MM.1S (cell line): ENCODE data around the gene SDR42E2.
A peak's percentile ranks its signal among the peaks of the same experiment; 100 is the strongest.
"Not testable (repeated sequence)": the region's sequence is repeated elsewhere in the genome, so short reads cannot be mapped to it uniquely, and the experiment has no call there.

Experiments used
- DNase-seq: peaks from one replicate; pipeline ENCODE4 v3.0.0-alpha.2; 2015
- H2AFZ ChIP-seq: fragments of 300-600 bp; sonication (generic); 2 replicates; pipeline ENCODE4 v1.6.0; 2016; ENCODE audit warnings: antibody characterized with exemption, low read length
- H3F3A ChIP-seq: fragments of 300-600 bp; sonication (generic); 2 replicates; pipeline ENCODE4 v1.6.1; 2016; ENCODE audit warnings: mild to moderate bottlenecking, antibody characterized with exemption, low read length, moderate library complexity, mixed read lengths; ENCODE audit not compliant: insufficient read depth
- H3K27ac ChIP-seq: fragments of 300-600 bp; sonication (generic); 2 replicates; pipeline ENCODE4 v1.5.1; 2016; ENCODE audit warnings: mild to moderate bottlenecking, low read length
- H3K27me3 ChIP-seq: fragments of 300-600 bp; sonication (generic); replicated peaks from 2 replicates; pipeline ENCODE4 v1.6.0; 2016; ENCODE audit warnings: low read length; ENCODE audit not compliant: insufficient read depth
- H3K36me3 ChIP-seq: fragments of 300-600 bp; sonication (generic); replicated peaks from 2 replicates; pipeline ENCODE4 v1.6.1; 2016; ENCODE audit warnings: mild to moderate bottlenecking, low read length, mixed read lengths; ENCODE audit not compliant: insufficient read depth
- H3K4me1 ChIP-seq: fragments of 300-600 bp; sonication (generic); 2 replicates; pipeline ENCODE4 v1.6.1; 2016; ENCODE audit warnings: low read length, mixed read lengths
- H3K4me2 ChIP-seq: fragments of 300-600 bp; sonication (generic); 2 replicates; pipeline ENCODE4 v1.6.0; 2016; ENCODE audit warnings: low read depth, low read length
- H3K4me3 ChIP-seq: fragments of 300-600 bp; sonication (generic); 2 replicates; pipeline ENCODE4 v1.5.1; 2016; ENCODE audit warnings: low read length, mixed read lengths
- H3K79me2 ChIP-seq: fragments of 300-600 bp; sonication (generic); 2 replicates; pipeline ENCODE4 v1.6.1; 2016; ENCODE audit warnings: mixed run types, low read length, mixed read lengths
- H3K9ac ChIP-seq: fragments of 300-600 bp; sonication (generic); 2 replicates; pipeline ENCODE4 v1.6.1; 2016; ENCODE audit warnings: low read length, mixed read lengths
- H3K9me2 ChIP-seq: fragments of 300-600 bp; sonication (generic); replicated peaks from 2 replicates; pipeline ENCODE4 v1.6.1; 2016; ENCODE audit warnings: mild to moderate bottlenecking, low read length, mixed read lengths; ENCODE audit not compliant: insufficient read depth
- H3K9me3 ChIP-seq: fragments of 300-600 bp; sonication (generic); replicated peaks from 2 replicates; pipeline ENCODE4 v1.6.1; 2016; ENCODE audit warnings: mild to moderate bottlenecking, low read length, mixed read lengths; ENCODE audit not compliant: insufficient read depth
- H4K20me1 ChIP-seq: fragments of 300-600 bp; sonication (generic); 2 replicates; pipeline ENCODE4 v1.6.1; 2016; ENCODE audit warnings: mild to moderate bottlenecking, low read length, moderate library complexity, mixed read lengths; ENCODE audit not compliant: insufficient read depth
- CTCF ChIP-seq: fragments of 300-600 bp; sonication (generic); IDR thresholded peaks from 2 replicates; pipeline ENCODE4 v1.5.1; 2016; ENCODE audit warnings: antibody characterized with exemption, low read length, mixed read lengths
- EZH2 ChIP-seq: fragments of 300-600 bp; sonication (generic); optimal IDR thresholded peaks from 2 replicates; pipeline ENCODE3; 2017; ENCODE audit warnings: low read depth, mild to moderate bottlenecking, antibody characterized with exemption, low read length, mixed read lengths
- EZH2phosphoT487 ChIP-seq: fragments of 300-600 bp; sonication (generic); IDR thresholded peaks from 2 replicates; pipeline ENCODE4 v1.6.1; 2018; ENCODE audit warnings: antibody characterized with exemption, low read length

Gene SDR42E2

GRCh38 chr16:22152316-22152715 is 10.0 kb upstream of the SDR42E2 start:
- no peaks in the 10 kb centered on the region for H3K9me2 ChIP-seq
- H3F3A ChIP-seq, result no peaks in the 10 kb centered on the region
- H2AFZ ChIP-seq, result no peak overlapping the region
- H3K79me2 ChIP-seq, result no peaks in the 10 kb centered on the region
- no peaks in the 10 kb centered on the region for H3K4me1 ChIP-seq
- no peak overlapping the region for H3K4me2 ChIP-seq
- no peak overlapping the region for H3K27ac ChIP-seq
- H3K4me3 ChIP-seq, result no peak overlapping the region
- DNase-seq, result no peak
- H4K20me1 ChIP-seq, result no peaks in the 10 kb centered on the region
- H3K9ac ChIP-seq, result no peak overlapping the region
- no peaks in the 10 kb centered on the region for H3K36me3 ChIP-seq
- H3K27me3 ChIP-seq, result no peaks in the 10 kb centered on the region
- no peak for TF ChIP-seq EZH2
- TF ChIP-seq CTCF, result no peak
- TF ChIP-seq EZH2phosphoT487, result no peak
- H3K9me3 ChIP-seq, result no peaks in the 10 kb centered on the region

- H3K9ac ChIP-seq, H3F3A ChIP-seq, H2AFZ ChIP-seq, H3K9me2 ChIP-seq, H3K9me3 ChIP-seq, H3K27ac ChIP-seq, H3K79me2 ChIP-seq, H3K36me3 ChIP-seq, DNase-seq, H3K4me3 ChIP-seq, H3K27me3 ChIP-seq, H4K20me1 ChIP-seq, H3K4me2 ChIP-seq, H3K4me1 ChIP-seq: not testable (repeated sequence)
Observed at GRCh38 chr16:22153078-22153477, 9.2 kb upstream of the SDR42E2 start.

GRCh38 chr16:22161401-22161800 is 905 bp upstream of the SDR42E2 start:
- H3K4me1 ChIP-seq, result no peaks in the 10 kb centered on the region
- H3K36me3 ChIP-seq, result no peaks in the 10 kb centered on the region
- no peak for DNase-seq
- H3K27ac ChIP-seq, result no peak overlapping the region
- H3K9ac ChIP-seq, result no peak overlapping the region
- H3K79me2 ChIP-seq, result no peaks in the 10 kb centered on the region
- H3K4me2 ChIP-seq, result no peak overlapping the region
- no peaks in the 10 kb centered on the region for H3F3A ChIP-seq
- no peak overlapping the region for H3K4me3 ChIP-seq
- no peaks in the 10 kb centered on the region for H3K9me2 ChIP-seq
- H2AFZ ChIP-seq, result no peak overlapping the region
- TF ChIP-seq EZH2 (no peak), CTCF (no peak), EZH2phosphoT487 (no peak)
- no peaks in the 10 kb centered on the region for H4K20me1 ChIP-seq
- H3K9me3 ChIP-seq, result no peaks in the 10 kb centered on the region
- no peaks in the 10 kb centered on the region for H3K27me3 ChIP-seq

GRCh38 chr16:22162656-22163009 is 327 bp downstream of the SDR42E2 start:
- no peak for TF ChIP-seq EZH2phosphoT487
- TF ChIP-seq EZH2, result no peak
- no peak for TF ChIP-seq CTCF
- no peaks in the 10 kb centered on the region for H3K79me2 ChIP-seq
- H2AFZ ChIP-seq, result 0 out of 2 replicates have a peak overlapping the region, but pooled peaks have one; percentile 10
- no peaks in the 10 kb centered on the region for H3F3A ChIP-seq
- H3K4me2 ChIP-seq, result peak overlapping the region; percentile 68
- H3K27me3 ChIP-seq, result no peaks in the 10 kb centered on the region
- H3K9me3 ChIP-seq, result no peaks in the 10 kb centered on the region
- peak overlapping the region; percentile 46; the same call in 1 of the 2 replicates for H3K4me3 ChIP-seq
- H3K36me3 ChIP-seq, result no peaks in the 10 kb centered on the region
- H3K9me2 ChIP-seq, result no peaks in the 10 kb centered on the region
- DNase-seq, result no peak
- no peak overlapping the region for H3K27ac ChIP-seq
- no peaks in the 10 kb centered on the region for H3K4me1 ChIP-seq
- no peaks in the 10 kb centered on the region for H4K20me1 ChIP-seq
- H3K9ac ChIP-seq, result no peak overlapping the region
